ENCODE results near the gene SPAG9. TPM values are rescaled to one million over a fixed set of nuclear protein-coding genes. Genes with fewer than 3 reads are reported as not detected.
A peak's percentile ranks its signal among the peaks of the same experiment; 100 is the strongest.

Gene SPAG9
- total RNA-seq, 6 donors from 2014 or later, result 87.5 to 233 (median 152) TPM

GRCh38 chr17:51155416-51155815 lies 34.7 kb upstream of the SPAG9 start:
- Histone ChIP-seq H3K4me3 (no peak overlapping the region), H3K27me3 (no peaks in the 10 kb centered on the region), H3K4me1 (peaks cover 14 to 21% (median 18%) of the 10 kb centered on the region in 4 donors), H3K9me3 (no peaks in the 10 kb centered on the region), H3K36me3 (peaks cover 0 to 25% (median 1%) of the 10 kb centered on the region in 4 donors), H3K27ac (no peak overlapping the region)
- no peak for TF ChIP-seq POLR2AphosphoS5 (IDR thresholded peaks at IDR 0.05)
- TF ChIP-seq POLR2A (IDR thresholded peaks at IDR 0.05), result no peak
- TF ChIP-seq CTCF (IDR thresholded peaks at IDR 0.05), result no peak
- TF ChIP-seq EP300 (IDR thresholded peaks at IDR 0.05), result no peak
- ATAC-seq (ENCODE audit: low FRiP score in 2 of 2) (no peak), DNase-seq (no peak)
- 98 to 99% methylated on average over 8 of the region's 8 CpGs for WGBS, 2 donors

- no peak for ATAC-seq (ENCODE audit: low FRiP score in 2 of 2)
- Histone ChIP-seq H3K4me1 (peaks cover 14 to 21% (median 18%) of the 10 kb centered on the region in 4 donors), H3K27ac (peak overlapping the region in 3 of 4 donors; percentile 58 to 89 (median 76)), H3K9me3 (no peaks in the 10 kb centered on the region), H3K27me3 (no peaks in the 10 kb centered on the region), H3K36me3 (peaks cover 0 to 18% (median 0%) of the 10 kb centered on the region in 4 donors), H3K4me3 (peak overlapping the region; percentile 56 to 89 (median 74))
- TF ChIP-seq POLR2A (IDR thresholded peaks at IDR 0.05) (no peak), POLR2AphosphoS5 (IDR thresholded peaks at IDR 0.05) (no peak), CTCF (IDR thresholded peaks at IDR 0.05) (no peak), EP300 (IDR thresholded peaks at IDR 0.05) (no peak)
- WGBS, 2 donors, result 15 to 20% methylated on average over 6 of the region's 6 CpGs
- no peak for DNase-seq
Observed at GRCh38 chr17:51154176-51154575, 33.5 kb upstream of the SPAG9 start.

GRCh38 chr17:51153210-51154072 lies 32.8 kb upstream of the SPAG9 start, which contains the start of gene NME1:
Gene NME1, plus strand, starts transcription at chr17:51153559. Its CDS starts 2,096 bp downstream, at chr17:51155655.
- H3K27me3 ChIP-seq, result no peaks in the 10 kb centered on the region
- WGBS, 2 donors, result 0 to 1% methylated on average over 60 of the region's 60 CpGs
- H3K27ac ChIP-seq, result peak within 1 kb of the TSS; percentile 76 to 89 (median 80)
- peak within 1 kb of the TSS; percentile 56 to 89 (median 74) for H3K4me3 ChIP-seq
- ATAC-seq (ENCODE audit: low FRiP score in 2 of 2), result peak; percentile 98 to 99
- no peaks in the 10 kb centered on the region for H3K9me3 ChIP-seq
- TF ChIP-seq POLR2AphosphoS5 (IDR thresholded peaks at IDR 0.05) (peak; percentile 88 to 89), EP300 (IDR thresholded peaks at IDR 0.05) (peak in 2 of 4 donors; percentile 3 to 59), POLR2A (IDR thresholded peaks at IDR 0.05) (peak in 1 of 4 donors; percentile 25), CTCF (IDR thresholded peaks at IDR 0.05) (peak; percentile 68 to 83 (median 70))
- H3K4me1 ChIP-seq, result peaks cover 14 to 21% (median 18%) of the 10 kb centered on the region in 4 donors
- peak; percentile 97 to 98 for DNase-seq
- peaks cover 0 to 12% (median 0%) of the 10 kb centered on the region in 4 donors for H3K36me3 ChIP-seq

- no peak for TF ChIP-seq CTCF (IDR thresholded peaks at IDR 0.05)
- no peak for DNase-seq
- H3K27ac ChIP-seq, result peak overlapping the region; percentile 76 to 89 (median 80)
- 19 to 25% methylated on average over 8 of the region's 8 CpGs for WGBS, 2 donors
- H3K4me3 ChIP-seq, result peak overlapping the region in 3 of 4 donors; percentile 56 to 87 (median 60)
- H3K36me3 ChIP-seq, result peaks cover 0 to 8% (median 0%) of the 10 kb centered on the region in 4 donors
- no peaks in the 10 kb centered on the region for H3K27me3 ChIP-seq
- H3K4me1 ChIP-seq, result peaks cover 14 to 21% (median 18%) of the 10 kb centered on the region in 4 donors
- ATAC-seq (ENCODE audit: low FRiP score in 2 of 2), result peak in 1 of 2 donors; percentile 30
- no peaks in the 10 kb centered on the region for H3K9me3 ChIP-seq
Observed at GRCh38 chr17:51152766-51153209, 32.1 kb upstream of the SPAG9 start.

All from upper lobe of left lung (tissue), 6 donors.